ENCODE data around the gene RNF207.
"Not testable (repeated sequence)": the region's sequence is repeated elsewhere in the genome, so short reads cannot be mapped to it uniquely, and the experiment has no call there.

RNF207 gene

DNA sequence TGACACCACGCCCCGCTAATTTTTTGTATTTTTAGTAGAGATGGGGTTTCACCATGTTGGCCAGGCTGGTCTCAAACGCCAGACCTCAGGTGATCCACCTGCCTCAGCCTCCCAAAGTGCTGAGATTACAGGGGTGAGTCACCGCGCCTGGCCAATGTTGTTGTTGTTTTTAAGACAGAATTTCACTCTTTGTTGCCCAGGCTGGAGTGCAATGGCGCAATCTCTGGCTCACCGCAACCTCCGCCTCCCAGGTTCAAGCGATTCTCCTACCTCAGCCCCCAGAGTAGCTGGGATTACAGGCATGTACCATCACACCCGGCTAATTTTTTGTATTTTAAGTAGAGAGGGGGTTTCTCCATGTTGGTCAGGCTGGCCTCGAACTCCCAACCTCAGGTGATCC is 13.7 kb downstream of the RNF207 start:
- 91% methylated on average over 8 of the region's 11 CpGs for WGBS (ENCODE audit: insufficient coverage)
- H3K27me3 ChIP-seq (replicated peaks in 2 of 5; ENCODE audit: control insufficient read depth in 4 of 5, insufficient read depth in 5 of 5, low read length in 4 of 5); H3K27ac ChIP-seq (ENCODE audit: insufficient read depth in 1 of 2, low read depth in 1 of 2, low read length in 2 of 2, poor library complexity in 1 of 2, severe bottlenecking in 2 of 2); POLR2A ChIA-PET; DNase-seq; H3K4me3 ChIP-seq (ENCODE audit: control insufficient read depth in 1 of 7, extremely low read depth in 1 of 7, insufficient read depth in 4 of 7, low read depth in 2 of 7, low read length in 6 of 7); CTCF ChIA-PET; H3K9me3 ChIP-seq (ENCODE audit: control extremely low read depth in 1 of 5, control insufficient read depth in 4 of 5, insufficient read depth in 2 of 5, low read depth in 1 of 5, low read length in 4 of 5); H3K4me1 ChIP-seq (ENCODE audit: control extremely low read depth in 1 of 4, control insufficient read depth in 4 of 4, insufficient read depth in 4 of 4, low read length in 3 of 4): not testable (repeated sequence)
- peaks cover 2 to 31% (median 16%) of the 10 kb centered on the region in 4 experiments for H3K36me3 ChIP-seq (ENCODE audit: control insufficient read depth in 4 of 4, insufficient read depth in 4 of 4, low read length in 3 of 4)

DNA sequence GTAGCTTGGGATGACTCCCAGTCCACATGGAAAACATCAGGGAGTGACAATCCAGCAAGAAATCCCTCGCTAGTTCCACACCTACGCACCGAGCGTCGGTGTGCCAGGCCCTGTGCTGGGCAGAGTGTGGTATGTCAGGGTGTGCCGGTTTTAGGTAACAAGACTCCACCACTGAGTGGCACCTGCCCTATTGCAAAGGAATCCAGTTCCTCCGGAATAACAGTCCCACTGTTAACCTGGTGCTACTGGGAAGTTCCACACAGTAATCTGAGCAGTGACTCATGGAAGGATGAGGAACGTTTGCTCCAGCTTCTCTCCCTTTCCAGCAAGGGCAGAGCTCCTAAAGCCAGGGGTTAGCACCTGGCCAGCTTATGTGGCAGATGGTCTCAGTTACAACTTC is 14.3 kb downstream of the RNF207 start:
- Histone ChIP-seq H3K9me3 (ENCODE audit: control extremely low read depth in 1 of 5, control insufficient read depth in 4 of 5, insufficient read depth in 2 of 5, low read depth in 1 of 5, low read length in 4 of 5) (no peaks in the 10 kb centered on the region), H3K27ac (ENCODE audit: insufficient read depth in 1 of 2, low read depth in 1 of 2, low read length in 2 of 2, poor library complexity in 1 of 2, severe bottlenecking in 2 of 2) (no peak overlapping the region), H3K27me3 (replicated peaks in 2 of 5; ENCODE audit: control insufficient read depth in 4 of 5, insufficient read depth in 5 of 5, low read length in 4 of 5) (no peaks in the 10 kb centered on the region), H3K36me3 (ENCODE audit: control insufficient read depth in 4 of 4, insufficient read depth in 4 of 4, low read length in 3 of 4) (peaks cover 2 to 37% (median 22%) of the 10 kb centered on the region in 4 experiments), H3K4me3 (ENCODE audit: control insufficient read depth in 1 of 7, extremely low read depth in 1 of 7, insufficient read depth in 4 of 7, low read depth in 2 of 7, low read length in 6 of 7) (no peak overlapping the region), H3K4me1 (ENCODE audit: control extremely low read depth in 1 of 4, control insufficient read depth in 4 of 4, insufficient read depth in 4 of 4, low read length in 3 of 4) (no peaks in the 10 kb centered on the region)
- no peak for DNase-seq
- 97% methylated on average over 8 of the region's 8 CpGs for WGBS (ENCODE audit: insufficient coverage)
- POLR2A ChIA-PET: no interaction called here
- CTCF ChIA-PET: interaction anchor here (1.2 kb wide), 1 partner anchor 15 kb away, joined by 4 read pairs; no protein-coding TSS in a partner anchor

DNA sequence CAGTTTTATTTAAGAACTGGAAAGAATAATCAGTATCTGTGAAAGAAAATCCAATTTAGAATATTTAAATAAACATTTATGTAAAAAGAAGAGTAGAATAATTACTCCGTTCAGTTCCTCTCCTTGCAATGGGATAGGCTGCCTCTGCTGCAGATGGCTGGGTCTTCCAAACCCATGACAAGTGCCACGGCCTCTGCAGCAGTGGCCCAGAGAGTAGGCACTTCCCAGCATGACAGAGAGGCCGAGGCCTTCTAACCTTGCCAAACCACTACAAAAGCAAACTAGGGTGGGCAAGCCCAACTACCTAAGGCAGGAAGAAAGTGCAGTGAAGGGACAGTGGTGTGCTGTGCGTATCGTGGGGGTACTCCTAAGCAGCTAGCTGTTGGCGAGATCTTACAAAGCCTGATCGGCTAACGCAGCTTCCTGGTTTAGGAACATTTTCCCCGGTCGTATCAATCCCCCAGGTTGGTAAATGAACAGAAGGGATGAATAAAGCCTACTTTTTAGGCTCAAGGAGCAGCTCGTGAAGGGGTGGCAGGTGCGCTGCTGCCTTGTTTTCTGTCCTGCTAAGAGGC is 15.4 kb downstream of the RNF207 start:
- DNase-seq: no peak
- POLR2A ChIA-PET: interaction anchor here (0.7 kb wide), 1 partner anchor 136 kb away, joined by 3 read pairs; no protein-coding TSS in a partner anchor
- peaks cover 2 to 46% (median 28%) of the 10 kb centered on the region in 4 experiments for H3K36me3 ChIP-seq (ENCODE audit: control insufficient read depth in 4 of 4, insufficient read depth in 4 of 4, low read length in 3 of 4)
- no peaks in the 10 kb centered on the region for H3K27me3 ChIP-seq (replicated peaks in 2 of 5; ENCODE audit: control insufficient read depth in 4 of 5, insufficient read depth in 5 of 5, low read length in 4 of 5)
- H3K4me3 ChIP-seq (ENCODE audit: control insufficient read depth in 1 of 7, extremely low read depth in 1 of 7, insufficient read depth in 4 of 7, low read depth in 2 of 7, low read length in 6 of 7): no peak overlapping the region
- 97% methylated on average over 12 of the region's 12 CpGs for WGBS (ENCODE audit: insufficient coverage)
- CTCF ChIA-PET: interaction anchor here (0.9 to 1.2 kb wide), 2 partner anchors 17 to 166 kb away, joined by 3 to 4 read pairs; no protein-coding TSS in a partner anchor
- no peak overlapping the region for H3K27ac ChIP-seq (ENCODE audit: insufficient read depth in 1 of 2, low read depth in 1 of 2, low read length in 2 of 2, poor library complexity in 1 of 2, severe bottlenecking in 2 of 2)
- no peaks in the 10 kb centered on the region for H3K9me3 ChIP-seq (ENCODE audit: control extremely low read depth in 1 of 5, control insufficient read depth in 4 of 5, insufficient read depth in 2 of 5, low read depth in 1 of 5, low read length in 4 of 5)
- no peaks in the 10 kb centered on the region for H3K4me1 ChIP-seq (ENCODE audit: control extremely low read depth in 1 of 4, control insufficient read depth in 4 of 4, insufficient read depth in 4 of 4, low read length in 3 of 4)

DNA sequence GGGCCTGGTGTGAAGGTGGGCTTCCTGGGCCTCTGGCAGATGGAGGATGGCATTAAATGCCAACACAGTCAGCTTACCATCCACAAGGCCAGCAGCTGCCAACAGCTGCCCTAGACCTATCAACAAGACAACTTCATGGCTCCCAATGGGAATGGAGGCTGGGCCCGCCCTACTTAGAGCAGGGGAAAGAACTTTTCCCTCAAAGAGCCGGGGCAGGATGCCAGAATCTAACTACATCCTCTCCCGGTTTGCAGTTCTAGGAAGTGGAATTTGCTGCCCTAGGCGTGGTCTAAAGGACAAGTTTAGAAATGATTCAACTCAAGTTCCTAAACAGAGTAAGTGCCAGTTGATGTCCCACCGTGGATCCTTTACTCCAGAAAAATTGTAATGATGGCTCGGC is 16.7 kb downstream of the RNF207 start:
- 95% methylated on average over 6 of the region's 6 CpGs for WGBS (ENCODE audit: insufficient coverage)
- CTCF ChIA-PET: no interaction called here

DNA sequence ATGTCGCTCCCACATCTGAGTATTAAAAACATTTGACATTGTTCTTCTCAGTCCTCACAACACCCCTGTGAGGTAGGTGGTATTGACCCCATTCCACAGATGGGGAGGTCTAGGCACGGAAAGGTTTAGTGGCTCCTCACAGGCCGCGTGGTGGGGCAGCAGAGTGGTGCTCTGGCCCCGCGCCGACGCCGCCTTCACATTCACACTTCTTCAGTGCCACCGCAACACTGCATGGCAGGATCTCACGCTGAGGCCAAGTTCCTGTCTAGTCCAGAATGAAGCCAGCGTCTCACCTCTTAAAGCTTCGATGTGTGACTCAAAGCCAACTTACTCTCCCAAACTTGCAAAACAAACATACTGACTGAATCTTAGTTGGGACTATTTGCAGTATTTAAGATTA is 17.7 kb downstream of the RNF207 start:
- H3K36me3 ChIP-seq (ENCODE audit: control insufficient read depth in 4 of 4, insufficient read depth in 4 of 4, low read length in 3 of 4): peaks cover 2 to 59% (median 40%) of the 10 kb centered on the region in 4 experiments
- no peaks in the 10 kb centered on the region for H3K9me3 ChIP-seq (ENCODE audit: control extremely low read depth in 1 of 5, control insufficient read depth in 4 of 5, insufficient read depth in 2 of 5, low read depth in 1 of 5, low read length in 4 of 5)
- no peaks in the 10 kb centered on the region for H3K27me3 ChIP-seq (replicated peaks in 2 of 5; ENCODE audit: control insufficient read depth in 4 of 5, insufficient read depth in 5 of 5, low read length in 4 of 5)
- H3K27ac ChIP-seq (ENCODE audit: insufficient read depth in 1 of 2, low read depth in 1 of 2, low read length in 2 of 2, poor library complexity in 1 of 2, severe bottlenecking in 2 of 2): no peak overlapping the region
- CTCF ChIA-PET: interaction anchor here (1.0 kb wide), 1 partner anchor 15 kb away, joined by 4 read pairs; no protein-coding TSS in a partner anchor
- DNase-seq: no peak
- WGBS (ENCODE audit: insufficient coverage): 100% methylated on average over 4 of the region's 13 CpGs
- H3K4me3 ChIP-seq (ENCODE audit: control insufficient read depth in 1 of 7, extremely low read depth in 1 of 7, insufficient read depth in 4 of 7, low read depth in 2 of 7, low read length in 6 of 7): no peak overlapping the region
- POLR2A ChIA-PET: no interaction called here
- H3K4me1 ChIP-seq (ENCODE audit: control extremely low read depth in 1 of 4, control insufficient read depth in 4 of 4, insufficient read depth in 4 of 4, low read length in 3 of 4): no peaks in the 10 kb centered on the region

More for the DNA sequence above, 16.7 kb downstream of the RNF207 start:
- Histone ChIP-seq H3K4me1 (ENCODE audit: control extremely low read depth in 1 of 4, control insufficient read depth in 4 of 4, insufficient read depth in 4 of 4, low read length in 3 of 4) (no peaks in the 10 kb centered on the region), H3K27ac (ENCODE audit: insufficient read depth in 1 of 2, low read depth in 1 of 2, low read length in 2 of 2, poor library complexity in 1 of 2, severe bottlenecking in 2 of 2) (no peak overlapping the region), H3K4me3 (ENCODE audit: control insufficient read depth in 1 of 7, extremely low read depth in 1 of 7, insufficient read depth in 4 of 7, low read depth in 2 of 7, low read length in 6 of 7) (no peak overlapping the region), H3K27me3 (replicated peaks in 2 of 5; ENCODE audit: control insufficient read depth in 4 of 5, insufficient read depth in 5 of 5, low read length in 4 of 5) (no peaks in the 10 kb centered on the region), H3K36me3 (ENCODE audit: control insufficient read depth in 4 of 4, insufficient read depth in 4 of 4, low read length in 3 of 4) (peaks cover 2 to 57% (median 36%) of the 10 kb centered on the region in 4 experiments), H3K9me3 (ENCODE audit: control extremely low read depth in 1 of 5, control insufficient read depth in 4 of 5, insufficient read depth in 2 of 5, low read depth in 1 of 5, low read length in 4 of 5) (no peaks in the 10 kb centered on the region)
- POLR2A ChIA-PET: no interaction called here
- no peak for DNase-seq

DNA sequence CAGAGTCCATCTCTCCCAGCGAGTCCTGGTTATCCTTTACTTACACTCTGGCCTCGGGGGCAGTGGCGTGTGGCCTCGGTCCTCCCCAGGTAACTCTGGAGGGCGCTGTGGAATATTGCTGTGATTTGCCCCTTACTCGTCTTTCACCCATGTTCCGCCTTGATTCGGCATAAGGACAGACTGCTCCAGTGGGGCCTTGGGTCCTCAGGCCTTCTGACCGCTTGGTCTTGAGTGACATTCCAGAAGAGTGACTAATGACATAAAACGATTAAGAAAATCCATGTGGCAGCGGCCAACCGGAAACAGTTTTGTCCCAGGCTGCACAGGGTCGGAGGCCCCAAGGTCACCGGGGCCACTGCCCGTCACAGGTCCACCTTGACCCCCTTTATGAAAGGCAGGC is 18.8 kb downstream of the RNF207 start:
- POLR2A ChIA-PET: interaction anchor here (0.6 kb wide), 1 partner anchor 9 kb away, joined by 3 read pairs; no protein-coding TSS in a partner anchor
- peaks cover 2 to 67% (median 42%) of the 10 kb centered on the region in 4 experiments for H3K36me3 ChIP-seq (ENCODE audit: control insufficient read depth in 4 of 4, insufficient read depth in 4 of 4, low read length in 3 of 4)

DNA sequence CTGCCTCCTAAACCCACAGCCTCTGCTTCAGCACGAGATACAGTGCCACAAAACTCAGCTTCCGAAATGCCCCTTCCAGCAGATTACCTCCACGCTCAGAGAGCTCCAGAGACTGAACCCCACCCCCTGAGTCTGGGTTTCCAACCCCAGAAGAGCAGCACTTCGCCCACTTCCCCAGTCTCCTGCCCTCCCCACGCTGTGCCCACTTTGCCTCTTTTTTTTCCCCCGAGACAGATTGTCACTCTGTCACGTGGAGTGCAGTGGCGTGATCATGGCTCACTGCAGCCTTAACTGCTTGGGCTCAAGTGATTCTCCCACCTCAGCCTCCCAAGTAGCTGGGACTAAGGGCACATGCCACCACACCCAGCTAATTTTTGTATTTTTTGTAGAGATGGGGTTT is 19.7 kb downstream of the RNF207 start:
- H3K36me3 ChIP-seq (ENCODE audit: control insufficient read depth in 4 of 4, insufficient read depth in 4 of 4, low read length in 3 of 4): peaks cover 2 to 68% (median 47%) of the 10 kb centered on the region in 4 experiments
- H3K9me3 ChIP-seq (ENCODE audit: control extremely low read depth in 1 of 5, control insufficient read depth in 4 of 5, insufficient read depth in 2 of 5, low read depth in 1 of 5, low read length in 4 of 5): no peaks in the 10 kb centered on the region
- WGBS (ENCODE audit: insufficient coverage): 95% methylated on average over 7 of the region's 8 CpGs
- ChIA-PET POLR2A (interaction anchor here (0.7 kb wide), 1 partner anchor 49 kb away, joined by 3 read pairs; no protein-coding TSS in a partner anchor), CTCF (no interaction called here)
- H3K4me3 ChIP-seq (ENCODE audit: control insufficient read depth in 1 of 7, extremely low read depth in 1 of 7, insufficient read depth in 4 of 7, low read depth in 2 of 7, low read length in 6 of 7): no peak overlapping the region
- no peaks in the 10 kb centered on the region for H3K4me1 ChIP-seq (ENCODE audit: control extremely low read depth in 1 of 4, control insufficient read depth in 4 of 4, insufficient read depth in 4 of 4, low read length in 3 of 4)
- DNase-seq: no peak
- H3K27me3 ChIP-seq (replicated peaks in 2 of 5; ENCODE audit: control insufficient read depth in 4 of 5, insufficient read depth in 5 of 5, low read length in 4 of 5): no peaks in the 10 kb centered on the region
- no peak overlapping the region for H3K27ac ChIP-seq (ENCODE audit: insufficient read depth in 1 of 2, low read depth in 1 of 2, low read length in 2 of 2, poor library complexity in 1 of 2, severe bottlenecking in 2 of 2)

More for the DNA sequence above, 18.8 kb downstream of the RNF207 start:
- no peak for DNase-seq
- Histone ChIP-seq H3K27me3 (replicated peaks in 2 of 5; ENCODE audit: control insufficient read depth in 4 of 5, insufficient read depth in 5 of 5, low read length in 4 of 5) (no peaks in the 10 kb centered on the region), H3K4me3 (ENCODE audit: control insufficient read depth in 1 of 7, extremely low read depth in 1 of 7, insufficient read depth in 4 of 7, low read depth in 2 of 7, low read length in 6 of 7) (no peak overlapping the region), H3K4me1 (ENCODE audit: control extremely low read depth in 1 of 4, control insufficient read depth in 4 of 4, insufficient read depth in 4 of 4, low read length in 3 of 4) (no peaks in the 10 kb centered on the region), H3K9me3 (ENCODE audit: control extremely low read depth in 1 of 5, control insufficient read depth in 4 of 5, insufficient read depth in 2 of 5, low read depth in 1 of 5, low read length in 4 of 5) (no peaks in the 10 kb centered on the region), H3K27ac (ENCODE audit: insufficient read depth in 1 of 2, low read depth in 1 of 2, low read length in 2 of 2, poor library complexity in 1 of 2, severe bottlenecking in 2 of 2) (no peak overlapping the region)
- WGBS (ENCODE audit: insufficient coverage): 97% methylated on average over 12 of the region's 15 CpGs
- CTCF ChIA-PET: interaction anchor here (1.0 kb wide), 1 partner anchor 13 kb away, joined by 4 read pairs; no protein-coding TSS in a partner anchor

Measured in common myeloid progenitor, CD34-positive (primary cell).